Measurements from ENCODE around the gene CHTF8.
"Not testable (repeated sequence)": the region's sequence is repeated elsewhere in the genome, so short reads cannot be mapped to it uniquely, and the experiment has no call there.

The CHTF8 gene

DNA sequence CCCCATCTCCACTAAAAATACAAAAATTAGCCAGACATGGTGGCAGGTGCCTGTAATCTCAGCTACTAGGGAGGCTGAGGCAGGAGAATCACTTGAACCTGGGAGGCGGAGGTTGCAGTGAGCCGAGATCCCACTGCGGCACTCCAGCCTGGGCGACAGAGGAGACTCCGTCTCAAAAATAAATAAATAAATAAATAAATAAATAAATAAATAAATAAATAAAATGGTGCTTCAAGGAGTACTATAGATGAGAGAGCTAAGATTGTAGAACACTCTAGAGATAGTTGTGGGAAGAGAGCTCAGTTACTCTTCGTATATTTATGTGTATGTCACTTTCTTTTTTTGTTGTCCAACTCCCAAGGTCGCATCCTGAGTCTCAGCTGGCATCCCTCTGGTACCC is 7.1 kb upstream of the CHTF8 start:
- H3K27me3 ChIP-seq (ENCODE audit: control insufficient read depth, insufficient read depth, low read length); H3K4me3 ChIP-seq (ENCODE audit: low read length); DNase-seq (ENCODE audit: low read depth, low spot score); H3K27ac ChIP-seq (ENCODE audit: low read length); H3K9me3 ChIP-seq (ENCODE audit: control insufficient read depth, insufficient read depth, low read length); H3K4me1 ChIP-seq (ENCODE audit: control insufficient read depth, insufficient read depth, low read length): not testable (repeated sequence)
- WGBS (ENCODE audit: insufficient coverage, insufficient read length), result no CpG with 5 or more reads among the region's 7 CpGs
- H3K36me3 ChIP-seq (ENCODE audit: control insufficient read depth, insufficient read depth, low read length), result peaks cover 32% of the 10 kb centered on the region; the same call in 1 of the 2 replicates

DNA sequence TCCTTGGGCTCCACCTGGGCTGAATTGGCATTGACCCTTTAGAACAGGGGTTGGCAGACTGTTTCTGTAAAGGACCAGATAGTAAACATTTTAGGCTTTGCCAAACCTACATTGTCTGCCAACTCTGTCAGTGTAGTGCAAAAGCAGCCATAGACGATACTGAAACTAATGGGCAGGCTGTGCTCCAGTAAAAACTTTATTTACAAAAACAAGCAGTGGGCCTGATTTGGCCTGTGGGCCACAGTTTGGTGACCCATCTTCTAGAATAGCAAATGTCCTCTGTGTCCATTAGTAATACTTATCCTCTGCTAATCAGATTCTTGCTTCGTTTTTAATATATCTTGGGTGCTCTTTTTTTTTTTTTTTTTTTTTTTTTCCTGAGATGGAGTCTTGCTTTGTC is 6.2 kb upstream of the CHTF8 start:
- Histone ChIP-seq H3K36me3 (ENCODE audit: control insufficient read depth, insufficient read depth, low read length) (peaks cover 30% of the 10 kb centered on the region; the same call in 1 of the 2 replicates), H3K9me3 (ENCODE audit: control insufficient read depth, insufficient read depth, low read length) (no peaks in the 10 kb centered on the region)
- WGBS (ENCODE audit: insufficient coverage, insufficient read length), result no CpG with 5 or more reads among the region's 2 CpGs

DNA sequence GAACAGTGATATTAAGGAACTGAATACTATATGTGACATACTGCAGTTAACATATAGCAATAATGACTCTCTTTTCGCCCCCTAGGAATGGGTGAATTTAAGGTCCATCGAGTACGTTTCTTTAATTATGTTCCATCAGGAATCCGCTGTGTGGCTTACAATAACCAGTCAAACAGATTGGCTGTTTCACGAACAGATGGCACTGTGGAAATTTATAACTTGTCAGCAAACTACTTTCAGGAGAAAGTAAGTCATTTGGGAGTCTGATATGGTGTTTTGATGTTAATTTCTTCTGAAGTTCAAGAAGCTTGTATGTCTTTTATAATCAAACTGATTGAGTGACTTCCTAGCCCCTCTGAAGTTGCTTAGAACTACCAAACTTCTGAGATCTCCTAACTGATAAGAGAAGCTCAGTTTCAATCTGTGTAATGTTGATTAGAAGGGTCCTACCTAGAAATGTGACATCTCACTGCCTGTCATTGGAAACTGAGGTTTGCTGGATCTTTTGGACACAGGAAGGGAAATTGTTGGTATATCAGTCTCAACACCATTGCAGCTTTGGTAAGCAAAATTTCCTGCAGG is 1.1 kb upstream of the CHTF8 start:
- no peak for DNase-seq (ENCODE audit: low read depth, low spot score)
- Histone ChIP-seq H3K4me1 (ENCODE audit: control insufficient read depth, insufficient read depth, low read length) (no peaks in the 10 kb centered on the region), H3K4me3 (ENCODE audit: low read length) (peak overlapping the region; percentile 52; the same call in 1 of the 2 replicates), H3K9me3 (ENCODE audit: control insufficient read depth, insufficient read depth, low read length) (no peaks in the 10 kb centered on the region), H3K36me3 (ENCODE audit: control insufficient read depth, insufficient read depth, low read length) (peaks cover 7% of the 10 kb centered on the region; the same call in 1 of the 2 replicates), H3K27me3 (ENCODE audit: control insufficient read depth, insufficient read depth, low read length) (no peaks in the 10 kb centered on the region), H3K27ac (ENCODE audit: low read length) (no peak overlapping the region)
- no CpG with 5 or more reads among the region's 5 CpGs for WGBS (ENCODE audit: insufficient coverage, insufficient read length)

More for the DNA sequence above, 6.2 kb upstream of the CHTF8 start:
- Histone ChIP-seq H3K4me1 (ENCODE audit: control insufficient read depth, insufficient read depth, low read length) (no peaks in the 10 kb centered on the region), H3K27me3 (ENCODE audit: control insufficient read depth, insufficient read depth, low read length) (no peaks in the 10 kb centered on the region), H3K4me3 (ENCODE audit: low read length) (no peak overlapping the region), H3K27ac (ENCODE audit: low read length) (no peak overlapping the region)
- no peak for DNase-seq (ENCODE audit: low read depth, low spot score)

DNA sequence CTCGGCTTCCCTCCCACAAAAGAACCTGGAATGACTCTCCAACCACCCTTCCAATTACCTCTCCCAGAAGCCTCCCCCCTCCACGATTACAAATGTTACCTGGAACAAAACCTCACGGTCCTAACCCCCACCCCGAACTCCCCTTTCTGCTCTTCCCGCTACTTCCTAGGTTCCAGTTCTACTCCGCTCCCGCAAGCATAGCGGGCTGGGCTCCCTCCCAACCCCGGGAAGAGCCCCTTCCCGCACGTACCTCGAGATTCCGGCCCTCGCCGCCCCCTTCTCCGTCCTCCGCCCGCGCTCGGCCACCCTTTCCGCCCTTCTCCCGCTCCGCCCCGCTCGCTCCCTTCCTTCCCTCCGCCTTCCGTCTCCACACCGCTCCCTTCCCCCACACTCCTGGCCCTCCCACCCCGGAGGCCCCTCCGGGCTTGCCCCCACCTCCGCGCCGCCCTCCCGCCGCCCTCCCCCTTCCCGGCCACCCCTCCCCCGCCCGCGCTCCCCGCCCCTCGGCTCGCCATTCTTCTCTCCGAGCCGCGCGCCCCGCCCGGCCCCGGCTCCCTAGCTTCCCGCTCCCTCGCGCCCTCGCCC is 457 bp downstream of the CHTF8 start:
- DNase-seq (ENCODE audit: low read depth, low spot score), result no peak
- Histone ChIP-seq H3K9me3 (ENCODE audit: control insufficient read depth, insufficient read depth, low read length) (no peaks in the 10 kb centered on the region), H3K27ac (ENCODE audit: low read length) (no peak overlapping the region), H3K4me1 (ENCODE audit: control insufficient read depth, insufficient read depth, low read length) (no peaks in the 10 kb centered on the region), H3K27me3 (ENCODE audit: control insufficient read depth, insufficient read depth, low read length) (no peaks in the 10 kb centered on the region), H3K4me3 (ENCODE audit: low read length) (peak overlapping the region; percentile 52), H3K36me3 (ENCODE audit: control insufficient read depth, insufficient read depth, low read length) (0 out of 2 replicates have a peak, but pooled peaks cover 3% of the 10 kb centered on the region)
- WGBS (ENCODE audit: insufficient coverage, insufficient read length), result no CpG with 5 or more reads among the region's 53 CpGs

GRCh38 chr16:69131167-69131838 is 1.1 kb downstream of the CHTF8 start:
- no peak for DNase-seq (ENCODE audit: low read depth, low spot score)
- no CpG with 5 or more reads among the region's 15 CpGs for WGBS (ENCODE audit: insufficient coverage, insufficient read length)
- Histone ChIP-seq H3K4me3 (ENCODE audit: low read length) (peak overlapping the region; percentile 52; the same call in 1 of the 2 replicates), H3K27me3 (ENCODE audit: control insufficient read depth, insufficient read depth, low read length) (no peaks in the 10 kb centered on the region), H3K27ac (ENCODE audit: low read length) (no peak overlapping the region), H3K9me3 (ENCODE audit: control insufficient read depth, insufficient read depth, low read length) (no peaks in the 10 kb centered on the region), H3K4me1 (ENCODE audit: control insufficient read depth, insufficient read depth, low read length) (no peaks in the 10 kb centered on the region), H3K36me3 (ENCODE audit: control insufficient read depth, insufficient read depth, low read length) (no peaks in the 10 kb centered on the region)

GRCh38 chr16:69130461-69130860 is 1.9 kb downstream of the CHTF8 start:
- Histone ChIP-seq H3K27ac (ENCODE audit: low read length) (no peak overlapping the region), H3K27me3 (ENCODE audit: control insufficient read depth, insufficient read depth, low read length) (no peaks in the 10 kb centered on the region), H3K9me3 (ENCODE audit: control insufficient read depth, insufficient read depth, low read length) (no peaks in the 10 kb centered on the region), H3K4me3 (ENCODE audit: low read length) (no peak overlapping the region), H3K4me1 (ENCODE audit: control insufficient read depth, insufficient read depth, low read length) (no peaks in the 10 kb centered on the region), H3K36me3 (ENCODE audit: control insufficient read depth, insufficient read depth, low read length) (no peaks in the 10 kb centered on the region)
- DNase-seq (ENCODE audit: low read depth, low spot score), result no peak
- no CpG with 5 or more reads among the region's 6 CpGs for WGBS (ENCODE audit: insufficient coverage, insufficient read length)

- no peaks in the 10 kb centered on the region for H3K36me3 ChIP-seq (ENCODE audit: control insufficient read depth, insufficient read depth, low read length)
- no peaks in the 10 kb centered on the region for H3K9me3 ChIP-seq (ENCODE audit: control insufficient read depth, insufficient read depth, low read length)
- DNase-seq (ENCODE audit: low read depth, low spot score), result no peak
- H3K4me1 ChIP-seq (ENCODE audit: control insufficient read depth, insufficient read depth, low read length), result no peaks in the 10 kb centered on the region
- no peak overlapping the region for H3K27ac ChIP-seq (ENCODE audit: low read length)
- no CpG with 5 or more reads among the region's 12 CpGs for WGBS (ENCODE audit: insufficient coverage, insufficient read length)
- no peak overlapping the region for H3K4me3 ChIP-seq (ENCODE audit: low read length)
- H3K27me3 ChIP-seq (ENCODE audit: control insufficient read depth, insufficient read depth, low read length), result no peaks in the 10 kb centered on the region
Measured at GRCh38 chr16:69127966-69128510, 4.3 kb downstream of the CHTF8 start.

DNA sequence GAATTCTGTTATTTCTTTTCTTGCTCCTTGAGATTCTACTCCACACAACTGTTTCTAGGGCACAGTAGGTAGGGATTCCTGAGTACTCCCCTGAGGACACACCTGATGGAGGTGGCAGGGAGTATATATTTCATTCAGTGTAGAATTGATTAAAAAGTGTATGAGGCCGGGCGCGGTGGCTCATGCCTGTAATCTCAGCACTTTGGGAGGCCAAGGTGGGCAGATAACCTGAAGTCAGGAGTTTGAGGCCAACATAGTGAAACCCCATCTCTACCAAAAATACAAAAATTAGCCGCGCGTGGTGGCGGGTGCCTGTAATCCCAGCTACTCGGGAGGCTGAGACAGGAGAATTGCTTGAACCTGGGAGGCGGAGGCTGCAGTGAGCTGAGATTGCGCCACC is 5.6 kb downstream of the CHTF8 start:
- DNase-seq (ENCODE audit: low read depth, low spot score); H3K4me1 ChIP-seq (ENCODE audit: control insufficient read depth, insufficient read depth, low read length); H3K4me3 ChIP-seq (ENCODE audit: low read length); H3K27ac ChIP-seq (ENCODE audit: low read length); H3K9me3 ChIP-seq (ENCODE audit: control insufficient read depth, insufficient read depth, low read length); H3K36me3 ChIP-seq (ENCODE audit: control insufficient read depth, insufficient read depth, low read length); H3K27me3 ChIP-seq (ENCODE audit: control insufficient read depth, insufficient read depth, low read length): not testable (repeated sequence)
- WGBS (ENCODE audit: insufficient coverage, insufficient read length), result no CpG with 5 or more reads among the region's 10 CpGs

DNA sequence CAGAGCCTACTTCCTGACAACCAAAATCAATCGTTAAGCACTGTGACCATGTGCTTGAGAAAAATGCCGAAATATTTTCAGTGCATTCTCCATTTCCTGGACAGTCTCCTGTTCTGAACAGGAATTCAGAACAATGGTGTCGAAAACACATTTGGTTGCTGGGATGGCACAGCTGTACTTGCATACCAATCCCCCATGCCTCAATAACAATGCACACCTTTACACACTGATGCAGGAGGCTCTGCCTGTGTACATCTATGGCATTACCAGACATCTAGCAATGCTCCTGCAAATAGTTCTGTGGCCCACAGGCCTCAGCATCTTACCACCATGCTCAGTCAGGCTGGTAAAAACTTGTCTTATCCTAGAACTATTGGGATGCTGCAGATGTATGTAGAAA is 6.2 kb downstream of the CHTF8 start:
- WGBS (ENCODE audit: insufficient coverage, insufficient read length), result no CpG with 5 or more reads among the region's 3 CpGs
- no peak for DNase-seq (ENCODE audit: low read depth, low spot score)

DNA sequence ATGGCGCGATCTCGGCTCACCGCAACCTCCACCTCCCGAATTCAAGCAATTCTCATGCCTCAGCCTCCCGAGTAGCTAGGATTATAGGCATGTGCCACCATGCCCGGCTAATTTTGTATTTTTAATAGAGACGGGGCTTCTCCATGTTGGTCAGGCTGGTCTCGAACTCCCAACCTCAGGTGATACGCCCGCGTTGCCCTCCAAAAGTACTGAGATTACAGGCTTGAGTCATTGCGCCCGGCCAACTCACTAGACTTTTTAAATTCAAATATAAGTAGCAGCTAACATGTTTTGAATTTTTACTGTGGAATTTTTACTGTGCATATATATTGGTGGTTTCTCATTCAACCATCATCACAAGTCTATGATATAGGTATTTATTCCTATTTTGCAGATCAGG is 7.4 kb downstream of the CHTF8 start:
- H3K4me3 ChIP-seq (ENCODE audit: low read length); H3K27ac ChIP-seq (ENCODE audit: low read length); H3K4me1 ChIP-seq (ENCODE audit: control insufficient read depth, insufficient read depth, low read length); H3K27me3 ChIP-seq (ENCODE audit: control insufficient read depth, insufficient read depth, low read length); H3K9me3 ChIP-seq (ENCODE audit: control insufficient read depth, insufficient read depth, low read length); H3K36me3 ChIP-seq (ENCODE audit: control insufficient read depth, insufficient read depth, low read length); DNase-seq (ENCODE audit: low read depth, low spot score): not testable (repeated sequence)
- WGBS (ENCODE audit: insufficient coverage, insufficient read length), result no CpG with 5 or more reads among the region's 14 CpGs

More for the DNA sequence above, 6.2 kb downstream of the CHTF8 start:
- H3K4me3 ChIP-seq (ENCODE audit: low read length), result no peak overlapping the region
- H3K36me3 ChIP-seq (ENCODE audit: control insufficient read depth, insufficient read depth, low read length), result no peaks in the 10 kb centered on the region
- H3K9me3 ChIP-seq (ENCODE audit: control insufficient read depth, insufficient read depth, low read length), result no peaks in the 10 kb centered on the region
- no peaks in the 10 kb centered on the region for H3K4me1 ChIP-seq (ENCODE audit: control insufficient read depth, insufficient read depth, low read length)
- H3K27ac ChIP-seq (ENCODE audit: low read length), result no peak overlapping the region
- H3K27me3 ChIP-seq (ENCODE audit: control insufficient read depth, insufficient read depth, low read length), result no peaks in the 10 kb centered on the region
